ENCODE results near the gene HERC3.
A peak's percentile ranks its signal among the peaks of the same experiment; 100 is the strongest.
"Not testable (repeated sequence)": the region's sequence is repeated elsewhere in the genome, so short reads cannot be mapped to it uniquely, and the experiment has no call there.

Gene HERC3

GRCh38 chr4:88609794-88610193 lies 17.5 kb downstream of the HERC3 start:
- DNase-seq: not testable (repeated sequence)

GRCh38 chr4:88610771-88611170 lies 18.5 kb downstream of the HERC3 start:
- no peak for DNase-seq

GRCh38 chr4:88613417-88613875 lies 21.2 kb downstream of the HERC3 start:
- DNase-seq: peak; percentile 82

GRCh38 chr4:88614058-88614457 lies 21.8 kb downstream of the HERC3 start:
- DNase-seq: no peak

GRCh38 chr4:88616275-88617150 lies 24.2 kb downstream of the HERC3 start:
- no peak for DNase-seq

- DNase-seq: no peak
Measured at GRCh38 chr4:88618782-88619485, 26.7 kb downstream of the HERC3 start.

GRCh38 chr4:88619971-88620370 lies 27.7 kb downstream of the HERC3 start:
- no peak for DNase-seq

GRCh38 chr4:88621763-88622327 lies 29.6 kb downstream of the HERC3 start:
- no peak for DNase-seq

GRCh38 chr4:88623097-88623496 lies 30.8 kb downstream of the HERC3 start:
- no peak for DNase-seq

GRCh38 chr4:88628746-88629145 lies 36.5 kb downstream of the HERC3 start:
- no peak for DNase-seq

GRCh38 chr4:88629826-88630225 lies 37.5 kb downstream of the HERC3 start:
- DNase-seq: no peak

- no peak for DNase-seq
Measured at GRCh38 chr4:88630756-88631155, 38.5 kb downstream of the HERC3 start.

GRCh38 chr4:88643932-88644331 lies 51.7 kb downstream of the HERC3 start:
- no peak for DNase-seq

GRCh38 chr4:88645994-88646393 lies 53.7 kb downstream of the HERC3 start:
- DNase-seq: no peak

GRCh38 chr4:88646528-88647280 lies 54.4 kb downstream of the HERC3 start:
- DNase-seq: no peak

GRCh38 chr4:88649716-88650115 lies 57.4 kb downstream of the HERC3 start:
- no peak for DNase-seq

GRCh38 chr4:88653371-88653946 lies 61.2 kb downstream of the HERC3 start:
- no peak for DNase-seq

- DNase-seq: no peak
Measured at GRCh38 chr4:88655226-88655625, 62.9 kb downstream of the HERC3 start.

- peak; percentile 46 for DNase-seq
Measured at GRCh38 chr4:88659055-88659889, 67.0 kb downstream of the HERC3 start.

GRCh38 chr4:88659890-88660208 lies 67.6 kb downstream of the HERC3 start:
- no peak for DNase-seq

- no peak for DNase-seq
Measured at GRCh38 chr4:88660446-88661294, 68.4 kb downstream of the HERC3 start.
